D721Med (cell line): Measurements from ENCODE around the gene CMIP.

Experiments
- DNase-seq: peaks from one replicate; pipeline ENCODE4 v3.0.0; 2011; ENCODE audit warnings: low spot score; ENCODE audit not compliant: insufficient read length
- FAIRE-seq: peaks from 2 replicates; lab custom pipeline; 2011; peaks lifted over from hg19 to GRCh38; lab: Jason Lieb, UNC
- CTCF ChIP-seq: IDR thresholded peaks from 2 replicates; pipeline ENCODE4 v1.5.1; 2012; ENCODE audit warnings: mild to moderate bottlenecking, control low read depth; ENCODE audit not compliant: insufficient read depth; ENCODE audit errors: missing control alignments

CMIP gene

GRCh38 chr16:81547939-81548216 lies 103.3 kb downstream of the CMIP start:
- no peak for TF ChIP-seq CTCF
- FAIRE-seq (no peak), DNase-seq (no peak)

GRCh38 chr16:81548551-81548875 lies 103.9 kb downstream of the CMIP start:
- DNase-seq (no peak), FAIRE-seq (no peak)
- TF ChIP-seq CTCF: no peak

- TF ChIP-seq CTCF: no peak
- DNase-seq (no peak), FAIRE-seq (no peak)
Measured at GRCh38 chr16:81548876-81549546, 104.4 kb downstream of the CMIP start.

- DNase-seq (no peak), FAIRE-seq (no peak)
- no peak for TF ChIP-seq CTCF
Measured at GRCh38 chr16:81549547-81550431, 105.2 kb downstream of the CMIP start.

DNA sequence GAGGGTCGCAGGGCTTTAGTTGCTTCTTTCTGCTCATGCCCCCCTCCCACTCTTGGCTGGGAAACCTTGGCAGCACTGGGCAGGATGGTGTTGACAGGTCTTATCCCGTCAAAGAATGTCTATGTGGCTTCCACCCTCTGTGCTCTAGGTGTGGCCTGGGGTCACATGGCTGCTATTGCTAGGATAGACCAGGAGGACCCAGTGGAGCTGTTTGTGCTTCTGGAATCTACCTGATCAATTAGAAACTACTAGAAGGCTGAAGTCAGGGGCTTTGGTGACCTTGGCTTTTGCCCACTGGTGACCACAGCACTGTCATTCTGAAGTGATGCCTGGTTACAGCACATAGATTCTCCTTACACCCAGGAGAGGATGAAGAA lies 105.8 kb downstream of the CMIP start:
- no peak for TF ChIP-seq CTCF
- FAIRE-seq: no peak
- DNase-seq: no peak

GRCh38 chr16:81551151-81551808 lies 106.7 kb downstream of the CMIP start:
- DNase-seq: no peak
- TF ChIP-seq CTCF: no peak
- no peak for FAIRE-seq
